ENCODE measurements around the gene VSIG2.

- TF ChIP-seq, protein P1, sequence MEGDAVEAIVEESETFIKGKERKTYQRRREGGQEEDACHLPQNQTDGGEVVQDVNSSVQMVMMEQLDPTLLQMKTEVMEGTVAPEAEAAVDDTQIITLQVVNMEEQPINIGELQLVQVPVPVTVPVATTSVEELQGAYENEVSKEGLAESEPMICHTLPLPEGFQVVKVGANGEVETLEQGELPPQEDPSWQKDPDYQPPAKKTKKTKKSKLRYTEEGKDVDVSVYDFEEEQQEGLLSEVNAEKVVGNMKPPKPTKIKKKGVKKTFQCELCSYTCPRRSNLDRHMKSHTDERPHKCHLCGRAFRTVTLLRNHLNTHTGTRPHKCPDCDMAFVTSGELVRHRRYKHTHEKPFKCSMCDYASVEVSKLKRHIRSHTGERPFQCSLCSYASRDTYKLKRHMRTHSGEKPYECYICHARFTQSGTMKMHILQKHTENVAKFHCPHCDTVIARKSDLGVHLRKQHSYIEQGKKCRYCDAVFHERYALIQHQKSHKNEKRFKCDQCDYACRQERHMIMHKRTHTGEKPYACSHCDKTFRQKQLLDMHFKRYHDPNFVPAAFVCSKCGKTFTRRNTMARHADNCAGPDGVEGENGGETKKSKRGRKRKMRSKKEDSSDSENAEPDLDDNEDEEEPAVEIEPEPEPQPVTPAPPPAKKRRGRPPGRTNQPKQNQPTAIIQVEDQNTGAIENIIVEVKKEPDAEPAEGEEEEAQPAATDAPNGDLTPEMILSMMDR (IDR thresholded peaks at IDR 0.05), result no peak
- TF ChIP-seq POLR2A (IDR thresholded peaks at IDR 0.05), result no peak
Measured at GRCh38 chr11:124738713-124739478, 13.2 kb downstream of the VSIG2 start.
